H9 (cell line): ENCODE measurements around the gene GRXCR2. TPM values are rescaled to one million over a fixed set of nuclear protein-coding genes. Genes with fewer than 3 reads are reported as not detected.

Experiments
- DNase-seq: peaks from one replicate; pipeline ENCODE4 v3.0.0-alpha.2; 2017
- H2AFZ ChIP-seq: one replicate; pipeline ENCODE4 v1.6.1; 2013; ENCODE audit warnings: mild to moderate bottlenecking, low read length, control low read depth, moderate library complexity
- H2AK5ac ChIP-seq: 2 replicates; pipeline ENCODE4 v1.6.1; 2013; ENCODE audit warnings: low read length, control low read depth, mixed read lengths; ENCODE audit not compliant: insufficient read length
- H2BK120ac ChIP-seq: one replicate; pipeline ENCODE4 v1.6.1; 2013; ENCODE audit warnings: low read depth, mild to moderate bottlenecking, low read length, control low read depth, inconsistent platforms; ENCODE audit not compliant: poor library complexity, severe bottlenecking
- H2BK12ac ChIP-seq: 2 replicates; pipeline ENCODE4 v1.6.1; 2013; ENCODE audit warnings: low read length, control low read depth, mixed read lengths, low read depth; ENCODE audit not compliant: insufficient read length
- H2BK15ac ChIP-seq: 2 replicates; pipeline ENCODE4 v1.6.1; 2013; ENCODE audit warnings: low read depth, low read length, control low read depth
- H2BK20ac ChIP-seq: one replicate; pipeline ENCODE4 v1.6.1; 2013; ENCODE audit warnings: low read depth, mild to moderate bottlenecking, low read length, control low read depth, inconsistent platforms; ENCODE audit not compliant: poor library complexity, severe bottlenecking
- H2BK5ac ChIP-seq: 2 replicates; pipeline ENCODE4 v1.6.1; 2013; ENCODE audit warnings: low read length, control low read depth, mixed read lengths; ENCODE audit not compliant: insufficient read length
- H3K14ac ChIP-seq: 2 replicates; pipeline ENCODE4 v1.6.1; 2013; ENCODE audit warnings: low read length, control low read depth; ENCODE audit not compliant: insufficient read depth
- H3K18ac ChIP-seq: 2 replicates; pipeline ENCODE4 v1.6.1; 2013; ENCODE audit warnings: low read depth, mild to moderate bottlenecking, mixed read lengths, low read length, control low read depth; ENCODE audit not compliant: insufficient read length
- H3K23ac ChIP-seq: 2 replicates; pipeline ENCODE4 v1.6.1; 2013; ENCODE audit warnings: low read length, control low read depth, mixed read lengths, low read depth; ENCODE audit not compliant: insufficient read length
- H3K23me2 ChIP-seq: 2 replicates; pipeline ENCODE4 v1.6.1; 2013; ENCODE audit warnings: low read depth, mild to moderate bottlenecking, mixed read lengths, low read length, control low read depth; ENCODE audit not compliant: insufficient read length, poor library complexity, severe bottlenecking
- H3K27ac ChIP-seq: 2 replicates; pipeline ENCODE4 v1.5.1; 2013; ENCODE audit warnings: low read length, control low read depth, mixed read lengths, low read depth; ENCODE audit not compliant: insufficient read length
- H3K27me3 ChIP-seq: 2 replicates; pipeline ENCODE4 v1.6.1; 2013; ENCODE audit warnings: low read length, control low read depth, inconsistent platforms; ENCODE audit not compliant: insufficient read depth
- H3K4ac ChIP-seq: 2 replicates; pipeline ENCODE4 v1.6.1; 2013; ENCODE audit warnings: low read depth, mild to moderate bottlenecking, control low read depth, inconsistent platforms, low read length, moderate library complexity
- H3K4me1 ChIP-seq: 2 replicates; pipeline ENCODE4 v1.6.1; 2013; ENCODE audit warnings: low read length, control low read depth, inconsistent platforms; ENCODE audit not compliant: insufficient read depth
- H3K4me2 ChIP-seq: 2 replicates; pipeline ENCODE4 v1.6.1; 2013; ENCODE audit warnings: low read length, control low read depth, mixed read lengths; ENCODE audit not compliant: insufficient read length, insufficient read depth
- H3K56ac ChIP-seq: 2 replicates; pipeline ENCODE4 v1.6.1; 2013; ENCODE audit warnings: low read depth, mild to moderate bottlenecking, mixed read lengths, low read length, control low read depth; ENCODE audit not compliant: insufficient read length
- H3K79me1 ChIP-seq: 2 replicates; pipeline ENCODE4 v1.6.1; 2013; ENCODE audit warnings: low read depth, mild to moderate bottlenecking, moderate library complexity, low read length, control low read depth, inconsistent platforms; ENCODE audit not compliant: insufficient read depth, poor library complexity, severe bottlenecking
- H3K79me2 ChIP-seq: 2 replicates; pipeline ENCODE4 v1.6.1; 2013; ENCODE audit warnings: low read length, control low read depth, inconsistent platforms; ENCODE audit not compliant: insufficient read depth
- H3K9ac ChIP-seq: 2 replicates; pipeline ENCODE4 v1.6.1; 2013; ENCODE audit warnings: low read length, control low read depth, mixed read lengths; ENCODE audit not compliant: insufficient read length; ENCODE audit errors: extremely low read depth
- H3K9me3 ChIP-seq: one replicate; pipeline ENCODE4 v1.6.1; 2013; ENCODE audit warnings: low read depth, low read length, inconsistent platforms; ENCODE audit not compliant: control insufficient read depth
- H3T11ph ChIP-seq: one replicate; pipeline ENCODE4 v1.6.1; 2013; ENCODE audit warnings: mild to moderate bottlenecking, low read length, control low read depth, inconsistent platforms
- H4K20me1 ChIP-seq: one replicate; pipeline ENCODE4 v1.6.1; 2013; ENCODE audit not compliant: control insufficient read depth, insufficient read length, insufficient read depth
- H4K5ac ChIP-seq: 2 replicates; pipeline ENCODE4 v1.6.1; 2013; ENCODE audit warnings: low read depth, mild to moderate bottlenecking, mixed read lengths, low read length, control low read depth; ENCODE audit not compliant: insufficient read length
- H4K8ac ChIP-seq: replicated peaks from 2 replicates; pipeline ENCODE4 v1.6.1; 2013; ENCODE audit warnings: low read length, control low read depth, mixed read lengths, low read depth; ENCODE audit not compliant: insufficient read length
- H4K91ac ChIP-seq: 2 replicates; pipeline ENCODE4 v1.6.1; 2013; ENCODE audit warnings: low read depth, mild to moderate bottlenecking, moderate library complexity, mixed read lengths, low read length, control low read depth; ENCODE audit not compliant: insufficient read length
- H3K27ac Mint-ChIP-seq, 3 experiments: 2 replicates in 2 of 3; 3 replicates in 1 of 3; pipeline ENCODE4 v1.8.0; 2020 to 2021; ENCODE audit warnings: mixed read lengths in 3 of 3, mild to moderate bottlenecking in 1 of 3, moderate library complexity in 1 of 3
- H3K27me3 Mint-ChIP-seq: 2 replicates; pipeline ENCODE4 v1.8.0; 2021; ENCODE audit warnings: low read depth, mild to moderate bottlenecking, moderate library complexity, mixed read lengths
- H3K36me3 Mint-ChIP-seq, 3 experiments: 2 replicates in 2 of 3; 3 replicates in 1 of 3; pipeline ENCODE4 v1.8.0; 2020 to 2021; ENCODE audit warnings: low read depth in 3 of 3, mixed read lengths in 3 of 3; ENCODE audit not compliant: insufficient read depth in 1 of 3
- H3K4me1 Mint-ChIP-seq, 2 experiments: 2 replicates each; pipeline ENCODE4 v1.8.0; 2020; ENCODE audit warnings: mixed read lengths in 2 of 2
- H3K4me3 Mint-ChIP-seq, 2 experiments: 2 replicates in 1 of 2; 3 replicates in 1 of 2; pipeline ENCODE4 v1.8.0; 2020 to 2021; ENCODE audit warnings: mild to moderate bottlenecking in 2 of 2, mixed read lengths in 2 of 2, moderate library complexity in 1 of 2
- H3K9me3 Mint-ChIP-seq, 2 experiments: 2 replicates in 1 of 2; 3 replicates in 1 of 2; pipeline ENCODE4 v1.8.0; 2020; ENCODE audit warnings: mild to moderate bottlenecking in 2 of 2, mixed read lengths in 2 of 2, moderate library complexity in 1 of 2
- WGBS: extraction: QIAGEN DNeasy Blood & Tissue Kit; methylation state at CpG from one replicate; pipeline ENCODE4 v1.1.7; 2013; ENCODE audit warnings: missing lambda C conversion rate, low lambda C conversion rate, mixed read lengths; ENCODE audit not compliant: insufficient read length; ENCODE audit errors: extremely low coverage; 5-methylcytosine and 5-hydroxymethylcytosine counted together
- total RNA-seq: library from RNA; stranded (reverse); gene quantifications from 2 replicates; pipeline ENCODE4 v1.2.1, GENCODE V29; 2021
- TF ChIP-seq, protein P1 (sequence below): fragments of 200-600 bp; sonication (generic); conservative IDR thresholded peaks from 3 replicates; pipeline ENCODE4 v1.8.0; 2021; ENCODE audit warnings: antibody characterized with exemption, mild to moderate bottlenecking

Gene GRXCR2
- total RNA-seq, 1 experiment from 2014 or later: not detected

DNA sequence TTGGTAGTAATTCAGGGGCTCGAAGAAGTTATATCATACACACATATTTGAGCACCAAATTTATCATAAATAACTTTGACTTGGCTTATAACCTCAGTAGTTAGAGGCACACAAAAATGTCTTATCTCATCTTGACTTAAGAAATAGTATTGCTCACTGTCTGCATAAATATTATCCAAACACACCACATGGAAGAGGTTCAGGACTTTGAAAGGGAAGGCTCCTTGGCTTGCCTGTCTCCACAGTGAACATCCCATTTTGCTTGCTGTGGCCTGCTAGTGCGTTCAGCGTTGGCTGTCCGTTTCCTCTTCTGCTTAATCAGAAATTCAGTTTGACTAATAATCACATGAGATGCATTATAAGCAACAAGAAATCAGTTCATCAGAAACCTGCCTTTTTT is 13.9 kb downstream of the GRXCR2 start:
- H2BK120ac ChIP-seq: no peak overlapping the region
- no peak overlapping the region for H3K18ac ChIP-seq
- no peak overlapping the region for H3K56ac ChIP-seq
- H3K14ac ChIP-seq: no peak overlapping the region
- no CpG with 5 or more reads among the region's 4 CpGs for whole genome bisulfite sequencing
- H4K5ac ChIP-seq: no peak overlapping the region
- no peak overlapping the region for H3K4me2 ChIP-seq
- TF ChIP-seq, protein P1, sequence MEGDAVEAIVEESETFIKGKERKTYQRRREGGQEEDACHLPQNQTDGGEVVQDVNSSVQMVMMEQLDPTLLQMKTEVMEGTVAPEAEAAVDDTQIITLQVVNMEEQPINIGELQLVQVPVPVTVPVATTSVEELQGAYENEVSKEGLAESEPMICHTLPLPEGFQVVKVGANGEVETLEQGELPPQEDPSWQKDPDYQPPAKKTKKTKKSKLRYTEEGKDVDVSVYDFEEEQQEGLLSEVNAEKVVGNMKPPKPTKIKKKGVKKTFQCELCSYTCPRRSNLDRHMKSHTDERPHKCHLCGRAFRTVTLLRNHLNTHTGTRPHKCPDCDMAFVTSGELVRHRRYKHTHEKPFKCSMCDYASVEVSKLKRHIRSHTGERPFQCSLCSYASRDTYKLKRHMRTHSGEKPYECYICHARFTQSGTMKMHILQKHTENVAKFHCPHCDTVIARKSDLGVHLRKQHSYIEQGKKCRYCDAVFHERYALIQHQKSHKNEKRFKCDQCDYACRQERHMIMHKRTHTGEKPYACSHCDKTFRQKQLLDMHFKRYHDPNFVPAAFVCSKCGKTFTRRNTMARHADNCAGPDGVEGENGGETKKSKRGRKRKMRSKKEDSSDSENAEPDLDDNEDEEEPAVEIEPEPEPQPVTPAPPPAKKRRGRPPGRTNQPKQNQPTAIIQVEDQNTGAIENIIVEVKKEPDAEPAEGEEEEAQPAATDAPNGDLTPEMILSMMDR: no peak
- H3K27ac ChIP-seq: no peak overlapping the region
- H3K79me1 ChIP-seq: no peaks in the 10 kb centered on the region
- H4K91ac ChIP-seq: no peak overlapping the region
- no peak overlapping the region for H2AK5ac ChIP-seq
- no peak overlapping the region for H3K9ac ChIP-seq
- no peak overlapping the region for H3T11ph ChIP-seq
- no peak overlapping the region for H3K27ac Mint-ChIP-seq
- H3K36me3 Mint-ChIP-seq: no peaks in the 10 kb centered on the region
- H3K4ac ChIP-seq: no peak overlapping the region
- H2BK12ac ChIP-seq: no peak overlapping the region
- no peaks in the 10 kb centered on the region; a peak in 1 of 5 replicates for H3K9me3 Mint-ChIP-seq
- no peak overlapping the region for H2BK5ac ChIP-seq
- H3K79me2 ChIP-seq: no peaks in the 10 kb centered on the region
- no peaks in the 10 kb centered on the region for H3K27me3 ChIP-seq
- no peaks in the 10 kb centered on the region for H4K20me1 ChIP-seq
- peaks cover 1% of the 10 kb centered on the region for H3K27me3 Mint-ChIP-seq
- no peak overlapping the region for H2BK20ac ChIP-seq
- H2BK15ac ChIP-seq: no peak overlapping the region
- H3K23me2 ChIP-seq: peaks cover 4% of the 10 kb centered on the region
- no peak overlapping the region for H3K23ac ChIP-seq
- no peak for DNase-seq
- H3K9me3 ChIP-seq: no peaks in the 10 kb centered on the region
- peaks cover 15 to 18% of the 10 kb centered on the region in 2 experiments for H3K4me1 Mint-ChIP-seq
- H3K4me3 Mint-ChIP-seq: no peak overlapping the region
- H3K4me1 ChIP-seq: peaks cover 5% of the 10 kb centered on the region; the same call in 1 of the 2 replicates
- H2AFZ ChIP-seq: no peak overlapping the region
- H4K8ac ChIP-seq: no peak overlapping the region
